ENCODE results near the gene SPI1. TPM values are rescaled to one million over a fixed set of nuclear protein-coding genes. Genes with fewer than 3 reads are reported as not detected.
A peak's percentile ranks its signal among the peaks of the same experiment; 100 is the strongest.

The SPI1 gene
- polyA plus RNA-seq, 2 of the 4 experiments (the other 2 are of a cell fraction), result 0.14 TPM; not detected in 1

DNA sequence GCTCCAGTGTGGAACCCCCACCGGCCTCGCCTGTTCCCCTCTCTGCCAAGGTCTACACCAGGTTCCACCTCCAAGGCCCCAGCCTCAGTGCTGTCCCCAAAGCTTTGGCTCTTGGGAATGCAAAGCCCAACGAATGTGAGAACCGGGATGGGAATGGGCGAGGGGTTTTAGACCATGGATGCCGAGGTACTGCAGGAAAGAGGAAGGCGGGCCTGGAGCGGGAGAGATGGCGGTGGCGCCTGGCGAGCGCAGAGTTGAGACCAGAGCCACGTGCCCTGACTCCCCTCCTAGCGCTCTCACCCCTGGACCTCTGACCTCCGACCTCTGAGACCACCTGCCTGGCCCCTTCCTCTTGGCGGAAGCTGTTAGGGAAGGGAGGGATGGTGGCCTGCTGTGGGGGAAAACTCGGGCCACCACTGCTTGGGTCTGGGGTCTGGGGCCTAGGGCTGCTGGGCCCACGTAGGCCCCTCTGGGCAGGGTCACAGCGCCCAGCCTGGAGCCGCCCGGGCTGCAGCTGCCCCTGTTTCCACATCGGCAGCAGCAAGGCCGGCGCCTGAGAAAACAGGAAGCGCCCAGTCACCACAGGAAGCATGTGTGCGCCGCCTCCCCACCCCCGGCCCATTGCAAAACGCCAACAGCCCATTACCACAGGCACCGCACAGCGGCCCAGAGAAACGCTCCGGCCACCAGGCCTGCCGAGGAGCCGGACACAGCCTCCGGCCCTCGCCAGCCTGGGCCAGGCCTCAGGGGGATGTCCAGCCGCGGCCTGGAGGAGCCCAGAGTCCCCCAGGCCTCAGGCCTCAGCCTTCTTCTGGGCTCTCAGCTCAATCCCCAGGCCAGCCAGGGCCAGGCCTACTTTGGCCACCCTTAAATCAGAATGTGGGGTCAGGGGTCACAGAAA is 16.2 kb upstream of the SPI1 start (continued):
- TF ChIP-seq, protein P1, sequence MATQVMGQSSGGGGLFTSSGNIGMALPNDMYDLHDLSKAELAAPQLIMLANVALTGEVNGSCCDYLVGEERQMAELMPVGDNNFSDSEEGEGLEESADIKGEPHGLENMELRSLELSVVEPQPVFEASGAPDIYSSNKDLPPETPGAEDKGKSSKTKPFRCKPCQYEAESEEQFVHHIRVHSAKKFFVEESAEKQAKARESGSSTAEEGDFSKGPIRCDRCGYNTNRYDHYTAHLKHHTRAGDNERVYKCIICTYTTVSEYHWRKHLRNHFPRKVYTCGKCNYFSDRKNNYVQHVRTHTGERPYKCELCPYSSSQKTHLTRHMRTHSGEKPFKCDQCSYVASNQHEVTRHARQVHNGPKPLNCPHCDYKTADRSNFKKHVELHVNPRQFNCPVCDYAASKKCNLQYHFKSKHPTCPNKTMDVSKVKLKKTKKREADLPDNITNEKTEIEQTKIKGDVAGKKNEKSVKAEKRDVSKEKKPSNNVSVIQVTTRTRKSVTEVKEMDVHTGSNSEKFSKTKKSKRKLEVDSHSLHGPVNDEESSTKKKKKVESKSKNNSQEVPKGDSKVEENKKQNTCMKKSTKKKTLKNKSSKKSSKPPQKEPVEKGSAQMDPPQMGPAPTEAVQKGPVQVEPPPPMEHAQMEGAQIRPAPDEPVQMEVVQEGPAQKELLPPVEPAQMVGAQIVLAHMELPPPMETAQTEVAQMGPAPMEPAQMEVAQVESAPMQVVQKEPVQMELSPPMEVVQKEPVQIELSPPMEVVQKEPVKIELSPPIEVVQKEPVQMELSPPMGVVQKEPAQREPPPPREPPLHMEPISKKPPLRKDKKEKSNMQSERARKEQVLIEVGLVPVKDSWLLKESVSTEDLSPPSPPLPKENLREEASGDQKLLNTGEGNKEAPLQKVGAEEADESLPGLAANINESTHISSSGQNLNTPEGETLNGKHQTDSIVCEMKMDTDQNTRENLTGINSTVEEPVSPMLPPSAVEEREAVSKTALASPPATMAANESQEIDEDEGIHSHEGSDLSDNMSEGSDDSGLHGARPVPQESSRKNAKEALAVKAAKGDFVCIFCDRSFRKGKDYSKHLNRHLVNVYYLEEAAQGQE (IDR thresholded peaks at IDR 0.05), result no peak
- TF ChIP-seq, protein P2, sequence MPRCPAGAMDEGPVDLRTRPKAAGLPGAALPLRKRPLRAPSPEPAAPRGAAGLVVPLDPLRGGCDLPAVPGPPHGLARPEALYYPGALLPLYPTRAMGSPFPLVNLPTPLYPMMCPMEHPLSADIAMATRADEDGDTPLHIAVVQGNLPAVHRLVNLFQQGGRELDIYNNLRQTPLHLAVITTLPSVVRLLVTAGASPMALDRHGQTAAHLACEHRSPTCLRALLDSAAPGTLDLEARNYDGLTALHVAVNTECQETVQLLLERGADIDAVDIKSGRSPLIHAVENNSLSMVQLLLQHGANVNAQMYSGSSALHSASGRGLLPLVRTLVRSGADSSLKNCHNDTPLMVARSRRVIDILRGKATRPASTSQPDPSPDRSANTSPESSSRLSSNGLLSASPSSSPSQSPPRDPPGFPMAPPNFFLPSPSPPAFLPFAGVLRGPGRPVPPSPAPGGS (IDR thresholded peaks at IDR 0.05), result no peak

DNA sequence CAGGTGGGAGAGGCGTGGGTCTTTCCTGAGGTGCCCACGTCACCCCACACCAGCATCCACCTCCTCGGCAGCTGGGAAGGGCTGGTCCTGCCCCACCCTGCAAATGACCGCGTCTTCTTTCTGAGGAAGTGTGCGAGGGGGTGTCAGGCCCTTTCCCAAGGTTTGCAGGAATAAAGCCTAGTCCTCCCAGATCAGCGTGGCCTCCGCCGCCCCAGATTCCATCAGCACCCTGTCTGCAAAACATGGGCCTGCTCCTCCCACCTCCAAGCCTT is 15.6 kb upstream of the SPI1 start:
- DNase-seq (ENCODE audit: low read depth in 1 of 2, low spot score in 1 of 2) (no peak), FAIRE-seq (no peak), ATAC-seq (no peak)
- Histone ChIP-seq H3K4me2 (no peak overlapping the region), H3K27ac (no peak overlapping the region), H3K4me3 (no peak overlapping the region), H3K9me3 (no peaks in the 10 kb centered on the region), H3K4me1 (no peaks in the 10 kb centered on the region)
- 89% methylated on average over 9 of the region's 9 CpGs for WGBS (ENCODE audit: missing lambda C conversion rate)
- POLR2A ChIA-PET, result no interaction called here
- CTCF ChIA-PET, result interaction anchor here (0.6 to 10.2 kb wide), 5 partner anchors 16 to 131 kb away, joined by 3 to 133 read pairs (median 6); partner anchors contain the start of gene SPI1
- no peak for TF ChIP-seq HOXB5 (CRISPR knock-in tag; IDR thresholded peaks at IDR 0.05)
- TF ChIP-seq JUN (IDR thresholded peaks at IDR 0.05), result no peak
- no peak for TF ChIP-seq CBX8 (IDR thresholded peaks at IDR 0.05)
- TF ChIP-seq, protein P3, sequence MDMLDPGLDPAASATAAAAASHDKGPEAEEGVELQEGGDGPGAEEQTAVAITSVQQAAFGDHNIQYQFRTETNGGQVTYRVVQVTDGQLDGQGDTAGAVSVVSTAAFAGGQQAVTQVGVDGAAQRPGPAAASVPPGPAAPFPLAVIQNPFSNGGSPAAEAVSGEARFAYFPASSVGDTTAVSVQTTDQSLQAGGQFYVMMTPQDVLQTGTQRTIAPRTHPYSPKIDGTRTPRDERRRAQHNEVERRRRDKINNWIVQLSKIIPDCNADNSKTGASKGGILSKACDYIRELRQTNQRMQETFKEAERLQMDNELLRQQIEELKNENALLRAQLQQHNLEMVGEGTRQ (IDR thresholded peaks at IDR 0.05), result no peak
- no peak for TF ChIP-seq BHLHE40 (IDR thresholded peaks at IDR 0.05; ENCODE audit: low read depth, low read length)
- TF ChIP-seq, protein P4, sequence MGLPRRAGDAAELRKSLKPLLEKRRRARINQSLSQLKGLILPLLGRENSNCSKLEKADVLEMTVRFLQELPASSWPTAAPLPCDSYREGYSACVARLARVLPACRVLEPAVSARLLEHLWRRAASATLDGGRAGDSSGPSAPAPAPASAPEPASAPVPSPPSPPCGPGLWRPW (IDR thresholded peaks at IDR 0.05), result no peak
- no peak for TF ChIP-seq ESRRA (IDR thresholded peaks at IDR 0.05; ENCODE audit: borderline replicate concordance, low read length)
- no peak for TF ChIP-seq RCOR1 (IDR thresholded peaks at IDR 0.05; ENCODE audit: low read depth, low read length)
- TF ChIP-seq, protein P5, sequence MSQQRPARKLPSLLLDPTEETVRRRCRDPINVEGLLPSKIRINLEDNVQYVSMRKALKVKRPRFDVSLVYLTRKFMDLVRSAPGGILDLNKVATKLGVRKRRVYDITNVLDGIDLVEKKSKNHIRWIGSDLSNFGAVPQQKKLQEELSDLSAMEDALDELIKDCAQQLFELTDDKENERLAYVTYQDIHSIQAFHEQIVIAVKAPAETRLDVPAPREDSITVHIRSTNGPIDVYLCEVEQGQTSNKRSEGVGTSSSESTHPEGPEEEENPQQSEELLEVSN (IDR thresholded peaks at IDR 0.05; ENCODE audit: borderline replicate concordance, low read depth), result no peak
- no peak for TF ChIP-seq PHF8 (IDR thresholded peaks at IDR 0.05; ENCODE audit: borderline replicate concordance, low read depth)

DNA sequence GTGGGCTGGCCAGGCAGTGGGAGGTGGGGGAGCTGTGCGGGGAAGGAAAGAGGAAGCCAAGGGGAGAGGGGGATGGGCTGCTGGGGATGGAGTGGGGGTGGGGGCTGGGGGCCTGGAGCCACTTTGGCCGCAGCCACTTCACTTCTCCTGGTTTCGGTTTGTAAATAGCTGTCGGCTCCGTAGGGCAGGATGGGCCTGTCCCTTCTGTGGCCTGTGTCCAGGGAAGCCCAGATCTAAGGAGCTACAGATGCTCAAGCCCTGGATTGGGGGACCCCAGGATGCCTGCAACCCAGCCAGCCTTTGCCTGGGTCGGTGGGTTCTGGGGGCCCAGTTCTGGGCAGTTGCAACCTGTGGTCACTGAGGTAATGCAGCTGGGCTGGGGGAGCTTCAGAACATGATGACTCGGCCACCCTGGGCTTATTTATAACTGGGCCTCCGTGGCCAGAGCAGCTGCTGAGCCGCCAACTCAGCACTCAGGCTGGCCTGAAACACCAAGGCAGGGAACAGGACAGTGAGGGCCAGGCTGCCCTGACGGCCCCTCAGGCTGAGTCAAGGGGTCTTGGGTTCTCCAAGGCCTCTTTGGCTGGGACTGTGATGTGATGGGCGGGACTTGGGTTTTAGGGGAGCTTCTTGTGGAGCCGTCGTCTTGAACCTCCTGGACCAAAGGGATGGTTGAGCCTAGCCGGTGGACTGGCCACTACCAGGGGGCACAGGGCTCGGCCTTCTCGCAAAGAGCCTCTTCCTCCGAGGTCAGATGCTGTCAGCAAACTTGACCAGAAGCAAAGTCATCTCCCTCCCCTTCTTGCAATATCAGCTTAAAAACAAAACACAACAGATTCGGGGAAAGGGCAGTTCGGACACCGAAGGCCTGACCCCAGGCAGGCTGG is 15.1 kb upstream of the SPI1 start:
- peak in 1 of 2 experiments; percentile 24; a peak in 2 of 6 replicates for ATAC-seq
- ChIA-PET POLR2A (no interaction called here), CTCF (interaction anchor here (0.6 to 10.2 kb wide), 7 partner anchors 15 to 460 kb away, joined by 3 to 133 read pairs (median 5); partner anchors contain the start of gene SPI1)
- Histone ChIP-seq H3K4me2 (no peak overlapping the region), H3K4me3 (no peak overlapping the region), H3K4me1 (no peaks in the 10 kb centered on the region), H3K9me3 (no peaks in the 10 kb centered on the region), H3K27ac (0 out of 6 replicates have a peak overlapping the region, but pooled peaks of 1 of the 2 experiments have one; percentile 36)
- TF ChIP-seq SMC3 (IDR thresholded peaks at IDR 0.05) (no peak), BHLHE40 (IDR thresholded peaks at IDR 0.05; ENCODE audit: low read depth, low read length) (no peak)
- DNase-seq (ENCODE audit: low read depth in 1 of 2, low spot score in 1 of 2), result no peak
- FAIRE-seq, result no peak
- 82% methylated on average over 17 of the region's 20 CpGs for WGBS (ENCODE audit: missing lambda C conversion rate)

Measured in A549 (cell line).